IMR-90 (cell line): ENCODE results near the gene ROBO1.

Experiments used
- BHLHE40 ChIP-seq: fragments of 150-350 bp; IDR thresholded peaks from 2 replicates; pipeline ENCODE4 v1.6.1; 2016; ENCODE audit warnings: mild to moderate bottlenecking, low read depth, low read length
- CTCF ChIP-seq: conservative IDR thresholded peaks from 2 replicates; pipeline ENCODE4 v1.5.1; 2012; ENCODE audit warnings: mild to moderate bottlenecking, low read depth, low read length, improper control_type of control experiment
- ELK1 ChIP-seq: fragments of 150-350 bp; IDR thresholded peaks from 2 replicates; pipeline ENCODE4 v1.6.1; 2016; ENCODE audit warnings: low read depth, mild to moderate bottlenecking, low read length, moderate library complexity, borderline replicate concordance
- MXI1 ChIP-seq: IDR thresholded peaks from 2 replicates; pipeline ENCODE4 v1.6.1; 2012; ENCODE audit warnings: low read depth, mild to moderate bottlenecking, low read length, moderate library complexity, borderline replicate concordance
- POLR2A ChIP-seq: IDR thresholded peaks from 2 replicates; pipeline ENCODE4 v1.6.1; 2012; ENCODE audit warnings: mild to moderate bottlenecking, low read depth, low read length
- RAD21 ChIP-seq: IDR thresholded peaks from 2 replicates; pipeline ENCODE4 v1.6.1; 2012; ENCODE audit warnings: low read length, improper control_type of control experiment
- RFX5 ChIP-seq: IDR thresholded peaks from 2 replicates; pipeline ENCODE4 v1.8.0; 2012; ENCODE audit warnings: low read depth, mild to moderate bottlenecking, low read length, moderate library complexity

DNA sequence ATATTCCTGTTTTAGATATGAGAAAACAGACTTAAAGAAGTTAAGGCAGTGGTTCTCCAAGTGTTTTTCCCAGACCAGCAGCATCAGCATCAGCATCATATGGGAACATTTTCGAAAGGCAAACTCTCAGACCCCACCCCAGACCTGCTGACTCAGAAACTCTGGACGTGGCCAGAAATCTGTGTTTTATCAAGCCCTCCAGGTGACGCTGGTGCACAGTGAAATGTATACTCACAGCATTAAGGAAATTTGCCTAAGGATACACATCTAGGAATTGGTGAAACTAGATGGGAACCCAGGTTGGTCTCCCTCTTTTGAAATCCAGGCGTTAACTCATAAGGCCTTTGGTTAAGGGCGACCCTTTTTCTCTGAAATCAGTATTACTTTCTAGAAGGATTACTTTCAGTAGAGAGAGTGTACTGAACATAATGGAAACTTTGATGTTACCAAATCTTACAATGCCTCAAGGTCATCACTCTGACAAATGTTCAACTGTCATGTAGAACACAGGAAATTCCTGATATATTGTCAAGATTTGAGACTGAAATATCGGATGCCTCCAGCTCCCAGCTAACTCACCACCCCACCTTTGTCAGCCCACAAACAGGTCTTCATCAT is 910.2 kb downstream of the ROBO1 start:
- TF ChIP-seq CTCF (no peak), BHLHE40 (no peak), RFX5 (no peak), POLR2A (no peak), RAD21 (no peak), MXI1 (no peak), ELK1 (no peak)
